Measurements from ENCODE around the gene TUBB1.
A peak's percentile ranks its signal among the peaks of the same experiment; 100 is the strongest.
"Not testable (repeated sequence)": the region's sequence is repeated elsewhere in the genome, so short reads cannot be mapped to it uniquely, and the experiment has no call there.

TUBB1 gene

DNA sequence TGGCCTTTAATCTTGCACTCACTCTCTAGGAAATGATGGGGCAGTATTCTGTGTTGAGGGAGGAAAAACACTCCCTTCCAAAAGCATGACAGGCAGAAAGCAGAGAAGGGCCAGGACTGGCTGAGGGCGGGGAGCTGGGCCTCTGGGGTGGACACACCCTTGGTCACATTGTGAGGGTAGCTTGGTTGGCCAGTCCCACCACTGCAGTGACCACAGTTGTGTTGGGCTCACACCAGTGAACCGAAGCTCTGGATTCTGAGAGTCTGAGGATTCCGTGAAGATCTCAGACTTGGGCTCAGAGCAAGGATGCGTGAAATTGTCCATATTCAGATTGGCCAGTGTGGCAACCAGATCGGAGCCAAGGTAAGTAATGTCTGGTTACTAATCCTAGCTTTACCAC, at the start of gene TUBB1:
TSS of gene TUBB1 (plus strand) at position 213 of the 400 bp plus-strand sequence. CDS start at position 307, 94 bp downstream.
- DNase-seq (ENCODE audit: low spot score): no peak

DNA sequence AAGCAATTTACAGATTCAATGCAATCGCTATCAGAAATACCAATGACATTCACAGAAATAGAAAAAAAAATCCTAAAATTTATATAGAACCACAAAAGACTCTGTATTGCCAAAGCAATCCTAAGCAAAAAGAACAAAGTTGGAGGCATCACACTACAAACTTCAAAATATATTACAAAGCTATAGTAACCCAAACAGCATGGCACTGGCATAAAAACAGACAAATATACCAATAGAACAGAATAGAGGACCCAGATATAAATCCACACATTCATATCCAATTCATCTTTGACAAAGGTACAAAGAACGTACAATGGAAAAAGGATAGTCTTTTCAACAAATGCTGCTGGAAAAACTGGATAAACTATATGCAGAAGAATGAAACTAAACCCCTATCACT, 49.8 kb upstream of the TUBB1 start:
- DNase-seq (ENCODE audit: low spot score): no peak

DNA sequence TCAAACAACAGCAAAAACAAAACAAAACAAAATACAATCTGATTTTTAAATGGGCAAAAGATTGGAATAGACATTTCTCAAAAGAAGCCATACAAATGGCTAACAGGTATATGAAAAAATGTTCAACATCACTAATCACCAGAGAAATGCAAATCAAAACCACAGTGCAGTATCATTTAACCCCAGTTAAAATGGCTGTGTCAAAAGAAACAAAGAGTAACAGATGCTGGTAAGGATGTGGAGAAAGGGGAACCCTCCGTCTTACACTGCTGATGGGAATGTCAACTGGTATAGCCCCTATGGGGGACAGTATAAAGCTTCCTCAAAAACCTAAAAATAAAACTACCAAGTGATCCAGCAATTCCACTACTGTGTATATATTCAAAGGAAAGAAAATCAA, 49.1 kb upstream of the TUBB1 start:
- no peak for DNase-seq (ENCODE audit: low spot score)

- no peak for DNase-seq (ENCODE audit: low spot score)
Observed at GRCh38 chr20:58971429-58971828, 47.8 kb upstream of the TUBB1 start.

DNA sequence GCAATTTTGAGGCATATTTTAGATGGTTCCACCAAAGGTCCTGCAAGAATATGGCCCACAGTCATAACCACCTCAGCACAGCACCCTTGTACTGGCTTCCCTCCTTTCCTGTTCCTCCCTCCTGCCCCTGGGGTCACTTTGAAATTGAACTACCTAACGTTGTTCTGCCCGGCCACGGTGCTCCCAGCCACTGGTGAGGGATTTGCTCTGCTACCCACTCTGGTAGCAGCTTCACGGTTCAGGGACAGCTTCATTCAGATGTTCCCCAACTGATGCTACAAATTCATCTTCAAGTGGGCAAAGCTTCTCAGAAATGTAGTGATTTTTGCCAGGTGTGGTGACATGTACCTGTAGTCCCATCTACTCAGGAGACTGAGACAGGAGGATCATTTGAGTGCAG, 46.0 kb upstream of the TUBB1 start:
- no peak for DNase-seq (ENCODE audit: low spot score)

DNA sequence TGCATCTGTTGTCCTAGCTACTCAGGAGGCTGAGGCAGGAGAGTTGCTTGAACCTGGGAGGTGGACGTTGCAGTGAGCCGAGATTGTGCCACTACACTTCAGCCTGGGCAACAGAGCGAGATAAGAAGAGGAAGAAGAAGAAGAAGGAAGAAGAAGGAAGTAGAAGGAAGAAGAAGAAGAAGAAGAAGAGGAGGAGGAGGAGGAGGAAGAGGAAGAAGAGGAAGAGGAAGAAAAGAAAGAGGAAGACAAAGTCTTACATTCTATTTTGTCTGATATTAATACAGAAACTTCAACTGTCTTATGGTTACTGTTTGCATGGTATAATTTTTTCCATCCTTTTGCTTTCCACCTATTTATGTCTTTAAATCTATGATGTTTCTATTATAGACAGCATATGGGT, 45.4 kb upstream of the TUBB1 start:
- no peak for DNase-seq (ENCODE audit: low spot score)

DNA sequence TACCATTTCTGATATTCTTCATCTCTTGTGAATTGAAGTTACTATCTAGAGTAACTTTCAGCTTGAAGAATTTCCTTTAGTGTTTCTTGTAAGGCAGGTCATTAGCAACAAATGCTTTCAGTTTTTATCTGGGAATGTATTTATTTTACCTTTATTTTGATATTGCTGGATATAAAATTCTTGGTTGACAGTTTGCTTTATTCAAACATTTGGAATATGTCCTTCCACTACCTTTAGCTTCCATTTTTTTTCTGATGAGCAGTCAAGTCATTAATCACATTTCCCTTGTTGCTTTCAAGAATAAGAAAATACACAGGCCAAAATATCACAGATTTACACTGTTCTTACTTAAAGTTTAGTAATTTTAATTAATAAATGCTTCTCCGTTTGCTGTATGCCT, 43.9 kb upstream of the TUBB1 start:
- no peak for DNase-seq (ENCODE audit: low spot score)

- DNase-seq (ENCODE audit: low spot score): peak; percentile 50
Observed at GRCh38 chr20:58976061-58976730, 43.0 kb upstream of the TUBB1 start.

GRCh38 chr20:58978351-58979190, 40.7 kb upstream of the TUBB1 start:
- no peak for DNase-seq (ENCODE audit: low spot score)

- peak; percentile 93 for DNase-seq (ENCODE audit: low spot score)
Observed at GRCh38 chr20:58980711-58981627, 38.3 kb upstream of the TUBB1 start, which contains the start of gene NELFCD. TSS of gene NELFCD (plus strand) at chr20:58981256. CDS start at chr20:58981310, 54 bp downstream.

- DNase-seq (ENCODE audit: low spot score): peak; percentile 45
Observed at GRCh38 chr20:58981628-58982364, 37.4 kb upstream of the TUBB1 start.

DNA sequence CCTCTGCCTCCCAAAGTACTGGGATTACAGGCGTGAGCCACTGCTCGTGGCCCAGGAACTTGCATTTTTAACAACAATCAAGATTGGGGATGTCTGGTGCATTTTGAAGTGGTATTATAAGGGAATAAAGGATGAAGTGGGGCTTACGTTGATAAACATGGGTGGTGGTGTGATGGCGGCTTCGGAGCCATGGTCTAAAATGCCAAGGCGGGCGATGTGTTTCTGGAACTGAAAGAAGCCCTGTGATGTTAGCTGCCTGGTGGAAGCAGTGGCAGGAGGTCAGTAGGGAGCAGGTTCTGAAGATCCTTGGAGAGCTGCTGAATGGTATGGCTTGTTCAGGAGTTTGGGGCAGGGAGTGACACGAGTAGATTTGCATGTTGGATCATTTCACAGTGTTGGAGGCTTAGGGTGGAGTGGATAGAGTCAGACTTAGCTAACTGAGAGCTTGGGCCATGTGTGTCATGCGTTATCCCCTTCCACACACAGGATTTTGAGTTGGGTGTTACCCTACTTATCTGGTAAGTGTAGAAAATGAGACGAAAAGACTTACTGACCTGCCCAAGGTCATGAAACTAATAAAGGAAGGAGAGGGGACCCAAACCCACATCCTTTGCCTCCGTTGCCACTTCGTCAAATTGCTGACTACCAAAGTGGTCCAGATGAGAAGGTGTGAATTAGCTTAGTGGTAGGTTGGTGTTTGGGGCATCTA, 36.7 kb upstream of the TUBB1 start:
- DNase-seq (ENCODE audit: low spot score): no peak

DNA sequence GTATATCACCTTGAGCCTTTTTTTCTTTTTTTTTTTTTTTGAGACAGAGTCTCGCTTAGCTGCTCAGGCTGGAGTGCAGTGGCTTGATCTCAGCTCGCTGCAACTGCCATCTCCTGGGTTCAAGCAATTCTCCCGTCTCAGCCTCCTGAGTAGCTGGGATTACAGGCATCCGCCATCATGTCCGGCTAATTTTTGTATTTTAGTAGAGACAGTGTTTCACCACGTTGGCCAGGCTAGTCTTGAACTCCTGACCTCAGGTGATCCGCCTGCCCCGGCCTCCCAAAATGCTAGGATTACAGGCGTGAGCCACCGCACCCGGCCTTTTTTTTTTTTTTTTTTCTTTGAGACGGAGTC, 36.1 kb upstream of the TUBB1 start:
- not testable (repeated sequence) for DNase-seq (ENCODE audit: low spot score)

GRCh38 chr20:58984691-58985090, 34.5 kb upstream of the TUBB1 start:
- DNase-seq (ENCODE audit: low spot score): no peak

GRCh38 chr20:58985656-58986055, 33.6 kb upstream of the TUBB1 start:
- no peak for DNase-seq (ENCODE audit: low spot score)

DNA sequence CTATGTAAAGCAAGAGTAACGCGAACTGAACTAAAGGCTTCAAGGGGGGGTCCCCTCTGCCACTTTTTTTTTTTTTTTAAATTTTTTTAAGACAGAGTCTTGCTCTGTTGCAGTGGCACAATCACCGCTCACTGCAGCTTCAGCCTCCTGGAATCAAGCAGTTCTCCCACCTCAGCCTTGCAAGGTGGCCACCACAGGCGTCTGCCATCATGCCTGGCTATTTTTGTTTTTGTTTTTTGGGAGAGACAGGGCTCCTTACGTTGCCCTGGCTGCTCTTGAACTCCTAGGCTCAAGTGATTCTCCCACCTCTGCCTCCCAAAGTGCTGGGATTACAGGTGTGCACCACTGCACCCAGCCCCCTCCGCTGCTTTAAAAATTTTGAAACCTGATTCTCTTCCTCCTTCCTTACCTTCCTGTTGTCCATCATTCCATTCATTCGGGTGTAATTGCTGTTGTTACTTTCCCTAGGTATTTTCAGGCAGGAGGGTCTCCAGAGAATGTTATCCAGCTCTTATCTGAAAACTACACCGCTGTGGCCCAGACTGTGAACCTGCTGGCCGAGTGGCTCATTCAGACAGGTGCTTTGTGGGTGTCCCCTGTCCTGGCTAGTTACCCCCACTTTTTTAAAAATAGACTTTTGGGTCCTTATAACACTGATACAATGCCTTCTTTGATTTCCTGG, 32.8 kb upstream of the TUBB1 start:
- DNase-seq (ENCODE audit: low spot score): no peak

- no peak for DNase-seq (ENCODE audit: low spot score)
Observed at GRCh38 chr20:58986968-58987517, 32.2 kb upstream of the TUBB1 start.

GRCh38 chr20:58987790-58988564, 31.3 kb upstream of the TUBB1 start:
- no peak for DNase-seq (ENCODE audit: low spot score)

DNA sequence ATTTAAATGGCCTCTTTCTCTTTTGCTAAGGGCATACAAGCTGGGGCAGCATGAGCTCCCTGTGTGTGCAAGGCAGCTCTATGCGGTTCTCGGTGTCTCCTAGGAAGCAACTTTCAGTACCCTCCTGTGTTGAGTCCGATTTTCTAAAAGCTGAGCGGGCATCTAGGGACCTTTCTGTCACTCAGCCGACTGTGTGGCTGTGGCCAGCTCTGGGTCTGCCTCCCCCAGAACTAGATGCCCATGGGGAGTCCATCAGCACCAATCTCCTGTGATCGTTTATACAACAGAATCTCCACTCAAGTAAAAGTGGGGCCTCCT, 30.7 kb upstream of the TUBB1 start:
- no peak for DNase-seq (ENCODE audit: low spot score)

- no peak for DNase-seq (ENCODE audit: low spot score)
Observed at GRCh38 chr20:58989196-58989595, 30.0 kb upstream of the TUBB1 start.
